ENCODE measurements around the gene IVL. TPM values are rescaled to one million over a fixed set of nuclear protein-coding genes. Genes with fewer than 3 reads are reported as not detected.

Gene IVL
- total RNA-seq, 2 experiments from 2014 or later: not detected

DNA sequence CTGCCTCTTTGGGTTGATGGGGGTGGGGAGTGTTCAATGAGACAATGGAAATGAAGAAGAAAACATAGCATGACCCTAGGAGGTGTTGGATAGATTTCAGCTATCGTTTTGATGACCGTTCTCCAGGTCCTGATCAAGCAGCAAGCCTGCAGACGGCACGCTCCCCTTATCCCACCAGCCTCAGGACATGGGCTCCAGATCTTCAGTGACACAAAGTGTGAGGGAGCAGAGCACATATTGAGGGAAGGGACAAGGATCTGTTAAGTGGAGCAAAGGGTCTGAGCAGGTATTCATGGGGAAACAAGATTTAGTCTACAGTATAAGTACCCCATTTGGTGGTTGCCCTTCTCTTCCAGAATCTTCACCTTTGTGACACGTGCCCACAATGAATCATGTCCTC lies 43.4 kb downstream of the IVL start:
- DNase-seq (no peak), ATAC-seq (ENCODE audit: poor library complexity) (no peak)
- Mint-ChIP-seq H3K9me3 (no peaks in the 10 kb centered on the region), H3K27ac (no peak overlapping the region), H3K4me3 (no peak overlapping the region), H3K27me3 (peaks cover 34% of the 10 kb centered on the region), H3K36me3 (ENCODE audit: low read depth) (no peaks in the 10 kb centered on the region), H3K4me1 (ENCODE audit: low read depth) (no peaks in the 10 kb centered on the region)
- TF ChIP-seq, protein P1, sequence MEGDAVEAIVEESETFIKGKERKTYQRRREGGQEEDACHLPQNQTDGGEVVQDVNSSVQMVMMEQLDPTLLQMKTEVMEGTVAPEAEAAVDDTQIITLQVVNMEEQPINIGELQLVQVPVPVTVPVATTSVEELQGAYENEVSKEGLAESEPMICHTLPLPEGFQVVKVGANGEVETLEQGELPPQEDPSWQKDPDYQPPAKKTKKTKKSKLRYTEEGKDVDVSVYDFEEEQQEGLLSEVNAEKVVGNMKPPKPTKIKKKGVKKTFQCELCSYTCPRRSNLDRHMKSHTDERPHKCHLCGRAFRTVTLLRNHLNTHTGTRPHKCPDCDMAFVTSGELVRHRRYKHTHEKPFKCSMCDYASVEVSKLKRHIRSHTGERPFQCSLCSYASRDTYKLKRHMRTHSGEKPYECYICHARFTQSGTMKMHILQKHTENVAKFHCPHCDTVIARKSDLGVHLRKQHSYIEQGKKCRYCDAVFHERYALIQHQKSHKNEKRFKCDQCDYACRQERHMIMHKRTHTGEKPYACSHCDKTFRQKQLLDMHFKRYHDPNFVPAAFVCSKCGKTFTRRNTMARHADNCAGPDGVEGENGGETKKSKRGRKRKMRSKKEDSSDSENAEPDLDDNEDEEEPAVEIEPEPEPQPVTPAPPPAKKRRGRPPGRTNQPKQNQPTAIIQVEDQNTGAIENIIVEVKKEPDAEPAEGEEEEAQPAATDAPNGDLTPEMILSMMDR (IDR thresholded peaks at IDR 0.05): no peak
- H3K27me3 ChIP-seq (ENCODE audit: control insufficient read depth in 1 of 2, insufficient read depth in 2 of 2, low read length in 2 of 2): no peaks in the 10 kb centered on the region
- ChIA-PET CTCF (no interaction called here), POLR2A (no interaction called here)
- H3K4me3 ChIP-seq (ENCODE audit: low read length): no peak overlapping the region
- no peaks in the 10 kb centered on the region for H3K9me3 ChIP-seq (ENCODE audit: control insufficient read depth in 1 of 2, insufficient read depth in 1 of 2, low read length in 2 of 2)
- H3K4me1 ChIP-seq (ENCODE audit: insufficient read depth, low read length): no peaks in the 10 kb centered on the region
- intact Hi-C loops (cut with DNase I, micrococcal nuclease): no loop called here
- no peaks in the 10 kb centered on the region for H3K36me3 ChIP-seq (ENCODE audit: insufficient read depth, low read length)
- no peak overlapping the region for H3K27ac ChIP-seq (ENCODE audit: low read depth in 1 of 2, low read length in 2 of 2)

DNA sequence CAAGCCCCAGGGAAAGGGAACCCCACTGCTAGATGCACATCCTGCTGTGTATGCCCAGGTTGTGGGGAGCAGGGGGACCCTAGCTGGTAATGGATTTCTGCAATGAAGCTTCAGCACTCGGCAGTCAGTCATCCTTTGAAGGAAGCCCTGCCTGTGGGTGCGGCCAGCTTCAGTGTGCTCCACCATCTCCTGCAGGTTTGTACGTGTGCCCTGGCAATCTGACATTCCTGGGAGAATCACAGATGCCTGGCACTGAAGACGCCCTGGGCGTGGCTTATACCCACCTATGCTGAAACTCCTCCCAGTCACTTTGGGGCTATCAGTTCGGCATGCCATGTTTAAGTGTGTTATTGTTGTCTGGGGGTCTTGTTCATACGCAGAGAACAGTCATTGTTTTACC lies 45.4 kb downstream of the IVL start:
- Mint-ChIP-seq H3K27me3 (peaks cover 22% of the 10 kb centered on the region), H3K36me3 (ENCODE audit: low read depth) (no peaks in the 10 kb centered on the region), H3K4me3 (no peak overlapping the region), H3K9me3 (no peaks in the 10 kb centered on the region), H3K4me1 (ENCODE audit: low read depth) (no peaks in the 10 kb centered on the region), H3K27ac (no peak overlapping the region)
- H3K9me3 ChIP-seq (ENCODE audit: control insufficient read depth in 1 of 2, insufficient read depth in 1 of 2, low read length in 2 of 2): no peaks in the 10 kb centered on the region
- no peaks in the 10 kb centered on the region for H3K36me3 ChIP-seq (ENCODE audit: insufficient read depth, low read length)
- H3K4me1 ChIP-seq (ENCODE audit: insufficient read depth, low read length): no peaks in the 10 kb centered on the region
- TF ChIP-seq, protein P1 (IDR thresholded peaks at IDR 0.05): no peak
- no peak for ATAC-seq (ENCODE audit: poor library complexity)
- H3K27ac ChIP-seq (ENCODE audit: low read depth in 1 of 2, low read length in 2 of 2): no peak overlapping the region
- no peak for DNase-seq
- CTCF ChIA-PET: no interaction called here
- intact Hi-C loops (cut with DNase I, micrococcal nuclease): no loop called here
- H3K27me3 ChIP-seq (ENCODE audit: control insufficient read depth in 1 of 2, insufficient read depth in 2 of 2, low read length in 2 of 2): no peaks in the 10 kb centered on the region
- no peak overlapping the region for H3K4me3 ChIP-seq (ENCODE audit: low read length)
- POLR2A ChIA-PET: no interaction called here

DNA sequence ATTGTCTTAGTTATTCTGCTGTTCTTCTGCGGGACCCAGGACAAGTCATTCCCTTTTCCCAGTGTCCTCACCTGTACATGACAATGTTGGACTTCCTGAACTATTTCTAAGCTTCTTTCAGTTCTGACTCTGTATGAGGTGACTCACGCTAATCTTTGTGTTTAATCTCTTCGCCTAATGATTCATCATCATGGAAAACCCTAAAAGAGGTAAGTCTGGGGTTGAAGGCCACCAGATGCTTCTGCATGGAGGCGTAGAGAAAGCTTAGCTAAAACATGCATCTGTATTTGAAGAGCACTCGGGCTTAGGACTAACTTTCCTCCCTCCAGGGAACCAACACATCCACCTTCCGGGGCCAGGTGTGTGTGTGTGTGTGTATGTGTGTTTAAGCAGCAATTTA lies 46.1 kb downstream of the IVL start:
- no peaks in the 10 kb centered on the region for H3K36me3 ChIP-seq (ENCODE audit: insufficient read depth, low read length)
- Mint-ChIP-seq H3K36me3 (ENCODE audit: low read depth) (no peaks in the 10 kb centered on the region), H3K4me1 (ENCODE audit: low read depth) (no peaks in the 10 kb centered on the region), H3K27me3 (peaks cover 22% of the 10 kb centered on the region), H3K9me3 (no peaks in the 10 kb centered on the region), H3K4me3 (no peak overlapping the region), H3K27ac (no peak overlapping the region)
- intact Hi-C loops (cut with DNase I, micrococcal nuclease): no loop called here
- CTCF ChIA-PET: no interaction called here
- no peak for ATAC-seq (ENCODE audit: poor library complexity)
- no peak for DNase-seq
- H3K27ac ChIP-seq (ENCODE audit: low read depth in 1 of 2, low read length in 2 of 2): no peak overlapping the region
- H3K4me3 ChIP-seq (ENCODE audit: low read length): no peak overlapping the region
- POLR2A ChIA-PET: no interaction called here
- TF ChIP-seq, protein P1 (IDR thresholded peaks at IDR 0.05): no peak
- no peaks in the 10 kb centered on the region for H3K4me1 ChIP-seq (ENCODE audit: insufficient read depth, low read length)
- no peaks in the 10 kb centered on the region for H3K27me3 ChIP-seq (ENCODE audit: control insufficient read depth in 1 of 2, insufficient read depth in 2 of 2, low read length in 2 of 2)
- H3K9me3 ChIP-seq (ENCODE audit: control insufficient read depth in 1 of 2, insufficient read depth in 1 of 2, low read length in 2 of 2): no peaks in the 10 kb centered on the region
